ENCODE data around the gene CHRNE.

- TF ChIP-seq, protein P1, sequence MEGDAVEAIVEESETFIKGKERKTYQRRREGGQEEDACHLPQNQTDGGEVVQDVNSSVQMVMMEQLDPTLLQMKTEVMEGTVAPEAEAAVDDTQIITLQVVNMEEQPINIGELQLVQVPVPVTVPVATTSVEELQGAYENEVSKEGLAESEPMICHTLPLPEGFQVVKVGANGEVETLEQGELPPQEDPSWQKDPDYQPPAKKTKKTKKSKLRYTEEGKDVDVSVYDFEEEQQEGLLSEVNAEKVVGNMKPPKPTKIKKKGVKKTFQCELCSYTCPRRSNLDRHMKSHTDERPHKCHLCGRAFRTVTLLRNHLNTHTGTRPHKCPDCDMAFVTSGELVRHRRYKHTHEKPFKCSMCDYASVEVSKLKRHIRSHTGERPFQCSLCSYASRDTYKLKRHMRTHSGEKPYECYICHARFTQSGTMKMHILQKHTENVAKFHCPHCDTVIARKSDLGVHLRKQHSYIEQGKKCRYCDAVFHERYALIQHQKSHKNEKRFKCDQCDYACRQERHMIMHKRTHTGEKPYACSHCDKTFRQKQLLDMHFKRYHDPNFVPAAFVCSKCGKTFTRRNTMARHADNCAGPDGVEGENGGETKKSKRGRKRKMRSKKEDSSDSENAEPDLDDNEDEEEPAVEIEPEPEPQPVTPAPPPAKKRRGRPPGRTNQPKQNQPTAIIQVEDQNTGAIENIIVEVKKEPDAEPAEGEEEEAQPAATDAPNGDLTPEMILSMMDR (IDR thresholded peaks at IDR 0.05) = no peak
- TF ChIP-seq POLR2A (IDR thresholded peaks at IDR 0.05) = no peak
These were observed 6.3 kb downstream of the CHRNE start for GRCh38 chr17:4896332-4897197.
